Neutrophil (primary cell): ENCODE data around the gene HSD3B7.
A peak's percentile ranks its signal among the peaks of the same experiment; 100 is the strongest.

Experiments used
- H3K27ac ChIP-seq: fragments of 200-600 bp; sonication (generic); 2 replicates; pipeline ENCODE4 v1.5.1; 2016; ENCODE audit warnings: mild to moderate bottlenecking, moderate library complexity
- H3K27me3 ChIP-seq: fragments of 200-600 bp; sonication (generic); 2 replicates; pipeline ENCODE4 v1.6.0; 2016; ENCODE audit warnings: mild to moderate bottlenecking
- H3K36me3 ChIP-seq: fragments of 200-600 bp; sonication (generic); 2 replicates; pipeline ENCODE4 v1.5.1; 2017
- H3K4me1 ChIP-seq, 2 experiments: fragments of 200-600 bp in 1 of 2; sonication (generic) in 1 of 2; 1 replicate in 1 of 2; 2 replicates in 1 of 2; pipeline versions ENCODE4 v1.5.1 to v1.6.1; 2013 to 2016; ENCODE audit warnings: low read depth in 1 of 2, low read length in 1 of 2, mild to moderate bottlenecking in 1 of 2, moderate library complexity in 1 of 2; ENCODE audit not compliant: control insufficient read depth in 1 of 2, insufficient read depth in 1 of 2
- H3K4me3 ChIP-seq, 2 experiments: fragments of 200-600 bp in 1 of 2; sonication (generic) in 1 of 2; 1 replicate in 1 of 2; 2 replicates in 1 of 2; pipeline ENCODE4 v1.5.1; 2013 to 2016; ENCODE audit warnings: low read depth in 1 of 2, low read length in 1 of 2, mild to moderate bottlenecking in 1 of 2, moderate library complexity in 1 of 2
- H3K9me3 ChIP-seq: fragments of 200-600 bp; sonication (generic); 2 replicates; pipeline ENCODE4 v1.5.1; 2016
- CTCF ChIP-seq: fragments of 200-600 bp; sonication (generic); IDR thresholded peaks from 2 replicates; pipeline ENCODE4 v1.5.1; 2016; ENCODE audit warnings: antibody characterized with exemption

HSD3B7 gene

GRCh38 chr16:31022544-31023251, 37.7 kb downstream of the HSD3B7 start:
- TF ChIP-seq CTCF, result no peak
- no peaks in the 10 kb centered on the region for H3K9me3 ChIP-seq
- H3K27me3 ChIP-seq, result no peaks in the 10 kb centered on the region
- peaks cover 0 to 11% of the 10 kb centered on the region in 2 experiments for H3K4me1 ChIP-seq
- no peak overlapping the region for H3K27ac ChIP-seq
- no peaks in the 10 kb centered on the region for H3K36me3 ChIP-seq
- no peak overlapping the region for H3K4me3 ChIP-seq

- Histone ChIP-seq H3K36me3 (no peaks in the 10 kb centered on the region), H3K4me3 (no peak overlapping the region), H3K27me3 (no peaks in the 10 kb centered on the region), H3K4me1 (peaks cover 0 to 11% of the 10 kb centered on the region in 2 experiments), H3K27ac (no peak overlapping the region), H3K9me3 (no peaks in the 10 kb centered on the region)
- no peak for TF ChIP-seq CTCF
Observed at GRCh38 chr16:31023252-31023602, 38.2 kb downstream of the HSD3B7 start.

DNA sequence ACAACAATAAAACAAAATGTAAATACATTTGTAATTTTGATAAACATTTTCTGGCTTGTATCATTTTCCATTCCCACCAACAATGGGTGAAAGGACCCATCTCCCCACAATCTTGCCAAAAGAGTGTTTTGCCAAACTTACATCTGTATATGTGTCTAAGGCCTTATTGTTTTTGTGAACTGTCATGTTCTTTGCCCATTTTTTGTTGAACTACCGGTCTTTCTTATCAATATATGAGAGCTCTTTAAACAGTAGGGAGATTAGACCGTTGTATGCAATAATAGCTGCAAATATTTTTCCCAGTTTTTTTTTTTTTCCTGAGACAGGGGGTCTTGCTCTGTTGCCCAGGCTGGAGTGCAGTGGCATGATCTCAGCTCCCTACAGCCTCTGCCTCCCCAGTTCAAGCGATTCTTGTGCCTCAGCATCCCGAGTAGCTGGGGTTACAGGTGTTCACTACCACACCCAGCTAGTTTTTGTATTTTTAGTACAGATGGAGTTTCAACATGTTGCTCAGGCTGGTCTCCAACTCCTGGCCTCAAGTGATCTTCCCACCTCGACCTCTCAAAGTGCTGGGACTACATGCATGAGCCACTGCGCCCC, 38.7 kb downstream of the HSD3B7 start:
- Histone ChIP-seq H3K27ac (no peak overlapping the region), H3K4me3 (no peak overlapping the region), H3K4me1 (peaks cover 0 to 11% of the 10 kb centered on the region in 2 experiments), H3K36me3 (no peaks in the 10 kb centered on the region), H3K9me3 (no peaks in the 10 kb centered on the region), H3K27me3 (no peaks in the 10 kb centered on the region)
- TF ChIP-seq CTCF, result no peak

- H3K36me3 ChIP-seq, result no peaks in the 10 kb centered on the region
- H3K4me3 ChIP-seq, result no peak overlapping the region
- H3K27me3 ChIP-seq, result no peaks in the 10 kb centered on the region
- peak overlapping the region; percentile 26 for H3K27ac ChIP-seq
- TF ChIP-seq CTCF, result no peak
- H3K9me3 ChIP-seq, result no peaks in the 10 kb centered on the region
- peaks cover 0 to 11% of the 10 kb centered on the region in 2 experiments for H3K4me1 ChIP-seq
Observed at GRCh38 chr16:31025339-31025738, 40.3 kb downstream of the HSD3B7 start.

GRCh38 chr16:31029272-31029671, 44.3 kb downstream of the HSD3B7 start:
- TF ChIP-seq CTCF, result no peak
- H3K36me3 ChIP-seq, result no peaks in the 10 kb centered on the region
- H3K9me3 ChIP-seq, result no peaks in the 10 kb centered on the region
- H3K4me1 ChIP-seq, result peaks cover 9 to 20% of the 10 kb centered on the region in 2 experiments
- H3K4me3 ChIP-seq, result no peak overlapping the region
- no peak overlapping the region for H3K27ac ChIP-seq
- H3K27me3 ChIP-seq, result no peaks in the 10 kb centered on the region
